Liver (tissue), 9 donors: ENCODE data around the gene FAM120B. TPM values are rescaled to one million over a fixed set of nuclear protein-coding genes. Genes with fewer than 3 reads are reported as not detected.

Experiments used
- DNase-seq: peaks from one replicate; pipeline ENCODE4 v3.0.0-alpha.2; 2017; ENCODE audit warnings: low spot score
- H3K27ac ChIP-seq, 2 donors: one replicate each; pipeline ENCODE4 v1.7.0; 2013; ENCODE audit warnings: inconsistent platforms in 2 of 2, low read length in 2 of 2, control low read depth in 1 of 2, low read depth in 1 of 2, mild to moderate bottlenecking in 1 of 2
- H3K27me3 ChIP-seq, 4 donors: one replicate each; pipeline versions ENCODE4 v1.6.1 to v1.7.0; 2013; ENCODE audit warnings: low read length in 3 of 4, inconsistent platforms in 1 of 4, mild to moderate bottlenecking in 1 of 4, moderate library complexity in 1 of 4; ENCODE audit not compliant: control insufficient read depth in 4 of 4, insufficient read depth in 4 of 4
- H3K36me3 ChIP-seq, 4 donors: one replicate each; pipeline versions ENCODE4 v1.6.1 to v1.7.0; 2013; ENCODE audit warnings: low read length in 3 of 4, mild to moderate bottlenecking in 3 of 4, low read depth in 1 of 4, moderate library complexity in 1 of 4; ENCODE audit not compliant: control insufficient read depth in 4 of 4, insufficient read depth in 3 of 4
- H3K4me1 ChIP-seq, 4 donors: one replicate each; pipeline versions ENCODE4 v1.6.1 to v1.7.0; 2013; ENCODE audit warnings: low read length in 3 of 4, mild to moderate bottlenecking in 3 of 4, moderate library complexity in 1 of 4; ENCODE audit not compliant: control insufficient read depth in 4 of 4, insufficient read depth in 4 of 4
- H3K4me3 ChIP-seq, 3 donors: one replicate each; pipeline versions ENCODE4 v1.6.1 to v1.7.0; 2013; ENCODE audit warnings: low read length in 3 of 3, control low read depth in 1 of 3, low read depth in 1 of 3, mild to moderate bottlenecking in 1 of 3
- H3K9ac ChIP-seq, 2 donors: one replicate each; pipeline ENCODE4 v1.7.0; 2013; ENCODE audit warnings: low read length in 2 of 2, mild to moderate bottlenecking in 2 of 2, moderate library complexity in 2 of 2, control low read depth in 1 of 2, low read depth in 1 of 2
- H3K9me3 ChIP-seq, 4 donors: one replicate each; pipeline versions ENCODE4 v1.6.1 to v1.7.0; 2013; ENCODE audit warnings: low read length in 3 of 4; ENCODE audit not compliant: control insufficient read depth in 4 of 4
- ATF3 ChIP-seq: IDR thresholded peaks from 2 replicates; pipeline ENCODE4 v1.6.1; 2016; ENCODE audit warnings: antibody characterized with exemption
- CTCF ChIP-seq: fragments of 150-350 bp; IDR thresholded peaks from 2 replicates; pipeline ENCODE4 v1.5.1; 2017; ENCODE audit warnings: improper control_type of control experiment, low read depth, low read length; ENCODE audit not compliant: missing input control
- EGR1 ChIP-seq, 2 donors: IDR thresholded peaks; 2 replicates each; pipeline ENCODE4 v1.6.1; 2016 to 2018; ENCODE audit warnings: antibody characterized with exemption in 2 of 2, low read depth in 2 of 2
- FOXA1 ChIP-seq: IDR thresholded peaks from 2 replicates; pipeline ENCODE4 v1.6.1; 2016; ENCODE audit warnings: antibody characterized with exemption
- FOXA2 ChIP-seq: IDR thresholded peaks from 2 replicates; pipeline ENCODE4 v1.6.1; 2016; ENCODE audit warnings: antibody characterized with exemption
- GABPA ChIP-seq, 2 donors: IDR thresholded peaks in 1 of 2; conservative IDR thresholded peaks in 1 of 2; 2 replicates each; pipeline ENCODE4 v1.6.1; 2016; ENCODE audit warnings: antibody characterized with exemption in 2 of 2, mild to moderate bottlenecking in 1 of 2, moderate library complexity in 1 of 2
- HNF4A ChIP-seq, 2 donors: conservative IDR thresholded peaks; 2 replicates each; pipeline ENCODE4 v1.6.1; 2016; ENCODE audit warnings: antibody characterized with exemption in 2 of 2, mild to moderate bottlenecking in 2 of 2
- HNF4G ChIP-seq: IDR thresholded peaks from 2 replicates; pipeline ENCODE4 v1.6.1; 2016; ENCODE audit warnings: antibody characterized with exemption
- JUND ChIP-seq, 2 donors: IDR thresholded peaks; 2 replicates each; pipeline ENCODE4 v1.6.1; 2016; ENCODE audit warnings: antibody characterized with exemption in 2 of 2
- MAX ChIP-seq: IDR thresholded peaks from 2 replicates; pipeline ENCODE4 v1.6.1; 2016; ENCODE audit warnings: antibody characterized with exemption
- NR2F2 ChIP-seq: IDR thresholded peaks from 2 replicates; pipeline ENCODE4 v1.6.1; 2016; ENCODE audit warnings: antibody characterized with exemption
- RAD21 ChIP-seq, 2 donors: IDR thresholded peaks; 2 replicates each; pipeline ENCODE4 v1.6.1; 2016; ENCODE audit warnings: antibody characterized with exemption in 2 of 2, mild to moderate bottlenecking in 2 of 2
- REST ChIP-seq: IDR thresholded peaks from 2 replicates; pipeline ENCODE4 v1.6.1; 2016; ENCODE audit warnings: antibody characterized with exemption, mild to moderate bottlenecking
- RXRA ChIP-seq, 2 donors: IDR thresholded peaks; 2 replicates each; pipeline ENCODE4 v1.6.1; 2017 to 2018; ENCODE audit warnings: antibody characterized with exemption in 2 of 2, mild to moderate bottlenecking in 1 of 2
- SP1 ChIP-seq: IDR thresholded peaks from 2 replicates; pipeline ENCODE4 v1.6.1; 2018; ENCODE audit warnings: antibody characterized with exemption, mild to moderate bottlenecking
- TAF1 ChIP-seq: conservative IDR thresholded peaks from 2 replicates; pipeline ENCODE4 v1.6.1; 2016; ENCODE audit warnings: antibody characterized with exemption, mild to moderate bottlenecking
- YY1 ChIP-seq: IDR thresholded peaks from 2 replicates; pipeline ENCODE4 v1.6.1; 2016; ENCODE audit warnings: antibody characterized with exemption, mild to moderate bottlenecking
- ZBTB33 ChIP-seq: IDR thresholded peaks from 2 replicates; pipeline ENCODE4 v1.6.1; 2016; ENCODE audit warnings: antibody characterized with exemption
- WGBS: extraction: QIAGEN DNeasy Blood & Tissue Kit; methylation state at CpG from one replicate; pipeline ENCODE4 v1.1.7; 2013; 5-methylcytosine and 5-hydroxymethylcytosine counted together
- polyA plus RNA-seq, 2 donors: library from polyadenylated mRNA; stranded (reverse) in 1 of 2; unstranded in 1 of 2; fragments of 200-250 nt in 1 of 2; fragments of >200 nt in 1 of 2; fragmentation: Nextera tagmentation in 1 of 2; extraction: Ambion mirVana in 1 of 2; gene quantifications; one replicate each; pipeline versions ENCODE4 v1.2.1 to v1.2.3, GENCODE V29; 2013 to 2015
- total RNA-seq, 2 donors: library from RNA; depleted of rRNA; stranded (reverse); fragments of >200 nt; gene quantifications; one replicate each; pipeline ENCODE4 v1.2.3, GENCODE V29; 2014
- donor health status: healthy.
- donor health status: healthy.
- donor health status: healthy.
- donor health status: healthy.
- donor health status: healthy.

FAM120B gene
- total and polyA plus RNA-seq, 4 donors: 6.0 to 11.1 (median 9.1) TPM

GRCh38 chr6:170355661-170356060, 49.1 kb downstream of the FAM120B start (continued):
- no peak for TF ChIP-seq ZBTB33
- TF ChIP-seq MAX: no peak
- TF ChIP-seq RAD21 (IDR thresholded peaks at IDR 0.05): no peak
- no peak for TF ChIP-seq RXRA (IDR thresholded peaks at IDR 0.05)
- no peak for TF ChIP-seq FOXA1
- TF ChIP-seq FOXA2: no peak

GRCh38 chr6:170357812-170358211, 51.3 kb downstream of the FAM120B start:
- Histone ChIP-seq H3K9me3 (no peaks in the 10 kb centered on the region), H3K9ac (no peak overlapping the region), H3K4me1 (no peaks in the 10 kb centered on the region), H3K36me3 (peaks cover 0 to 36% (median 22%) of the 10 kb centered on the region in 4 donors), H3K27ac (no peak overlapping the region), H3K4me3 (no peak overlapping the region), H3K27me3 (no peaks in the 10 kb centered on the region)
- no peak for DNase-seq
- WGBS: 96% methylated on average over 5 of the region's 5 CpGs
- TF ChIP-seq CTCF (no peak), HNF4A (conservative IDR thresholded peaks at IDR 0.05) (no peak), MAX (no peak), GABPA (IDR thresholded peaks at IDR 0.05 in 1 of 2, conservative IDR thresholded peaks at IDR 0.05 in 1 of 2) (no peak), ATF3 (no peak), SP1 (no peak)

- no peak overlapping the region for H3K4me3 ChIP-seq
- no peaks in the 10 kb centered on the region for H3K27me3 ChIP-seq
- 88% methylated on average over 6 of the region's 6 CpGs for WGBS
- H3K36me3 ChIP-seq: peaks cover 0 to 42% (median 23%) of the 10 kb centered on the region in 4 donors
- no peak overlapping the region for H3K9ac ChIP-seq
- no peak for DNase-seq
- H3K9me3 ChIP-seq: no peaks in the 10 kb centered on the region
- no peaks in the 10 kb centered on the region for H3K4me1 ChIP-seq
- TF ChIP-seq ZBTB33: no peak
- TF ChIP-seq REST: no peak
- no peak for TF ChIP-seq SP1
- no peak for TF ChIP-seq MAX
- no peak for TF ChIP-seq TAF1
- no peak for TF ChIP-seq EGR1 (IDR thresholded peaks at IDR 0.05; ENCODE audit: low read depth in 2 of 2)
- TF ChIP-seq HNF4A (conservative IDR thresholded peaks at IDR 0.05): no peak
- no peak for TF ChIP-seq YY1
- TF ChIP-seq FOXA1: no peak
- TF ChIP-seq ATF3: no peak
- no peak for TF ChIP-seq RXRA (IDR thresholded peaks at IDR 0.05)
- no peak for TF ChIP-seq RAD21 (IDR thresholded peaks at IDR 0.05)
- TF ChIP-seq NR2F2: no peak
- no peak for TF ChIP-seq JUND (IDR thresholded peaks at IDR 0.05)
- no peak for TF ChIP-seq HNF4G
- no peak overlapping the region for H3K27ac ChIP-seq
These were observed 51.9 kb downstream of the FAM120B start for GRCh38 chr6:170358496-170358895.
